NCI-H226 (cell line): ENCODE data around the gene TMPRSS9.

Source experiments
- DNase-seq: peaks from one replicate; pipeline ENCODE4 v3.0.0-alpha.2; 2015

The TMPRSS9 gene

DNA sequence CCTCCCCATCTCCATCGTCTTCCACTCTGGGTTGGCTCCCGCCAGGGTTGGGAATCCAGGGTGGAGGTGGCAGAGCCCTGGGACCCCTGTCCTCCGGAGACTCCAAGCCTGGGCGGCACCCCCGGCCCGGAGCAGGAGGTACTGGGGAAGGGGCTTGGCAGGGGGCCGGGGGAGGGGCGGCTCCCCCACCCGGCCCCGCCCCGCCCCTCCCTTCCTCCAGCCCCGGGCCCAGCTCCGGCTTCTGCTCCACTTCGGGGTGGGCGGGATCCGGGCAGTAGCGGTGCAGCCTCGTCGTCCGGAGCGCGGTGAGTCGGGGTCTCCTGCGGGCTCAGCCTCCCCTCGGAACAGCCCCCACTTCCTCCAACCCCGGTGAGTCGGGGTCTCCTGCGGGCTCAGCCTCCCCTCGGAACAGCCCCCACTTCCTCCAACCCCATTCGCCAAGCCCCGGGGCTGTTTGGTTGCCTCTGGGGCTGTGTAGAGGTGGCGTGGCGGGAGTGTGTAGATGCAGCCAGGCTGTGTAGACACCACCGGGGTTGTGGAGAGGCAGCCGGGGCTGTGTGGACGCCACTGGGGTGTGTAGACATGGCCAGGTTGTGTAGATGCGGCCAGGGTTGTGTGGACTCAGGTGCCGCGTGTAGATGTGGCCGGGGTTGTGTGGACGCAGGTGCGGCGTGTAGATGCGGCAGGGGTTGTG, at the start of gene TMPRSS9:
Gene TMPRSS9 (plus strand): TSS at position 274 of the 694 bp plus-strand sequence. CDS start 29,521 bp downstream, outside the sequence.
- no peak for DNase-seq

DNA sequence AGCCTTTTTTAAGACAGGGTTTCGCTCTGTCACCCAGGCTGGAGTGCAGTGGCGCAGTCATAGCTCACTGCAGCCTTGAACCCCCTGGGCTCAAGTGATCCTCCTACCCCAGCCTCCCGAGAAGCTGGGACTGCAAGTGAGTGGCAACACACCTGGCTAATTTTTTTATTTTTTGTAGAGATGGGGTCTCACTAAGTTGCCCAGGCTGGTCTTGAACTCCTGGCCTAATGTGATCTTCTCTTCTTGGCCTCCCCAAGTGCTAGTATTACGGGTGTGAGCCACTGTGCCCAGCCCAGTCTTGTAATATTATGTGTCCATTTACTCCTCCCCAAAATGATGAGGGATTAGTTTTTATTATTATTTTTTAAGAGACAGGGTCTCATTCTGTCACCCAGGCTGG, 49.0 kb upstream of the TMPRSS9 start:
- DNase-seq, result no peak

DNA sequence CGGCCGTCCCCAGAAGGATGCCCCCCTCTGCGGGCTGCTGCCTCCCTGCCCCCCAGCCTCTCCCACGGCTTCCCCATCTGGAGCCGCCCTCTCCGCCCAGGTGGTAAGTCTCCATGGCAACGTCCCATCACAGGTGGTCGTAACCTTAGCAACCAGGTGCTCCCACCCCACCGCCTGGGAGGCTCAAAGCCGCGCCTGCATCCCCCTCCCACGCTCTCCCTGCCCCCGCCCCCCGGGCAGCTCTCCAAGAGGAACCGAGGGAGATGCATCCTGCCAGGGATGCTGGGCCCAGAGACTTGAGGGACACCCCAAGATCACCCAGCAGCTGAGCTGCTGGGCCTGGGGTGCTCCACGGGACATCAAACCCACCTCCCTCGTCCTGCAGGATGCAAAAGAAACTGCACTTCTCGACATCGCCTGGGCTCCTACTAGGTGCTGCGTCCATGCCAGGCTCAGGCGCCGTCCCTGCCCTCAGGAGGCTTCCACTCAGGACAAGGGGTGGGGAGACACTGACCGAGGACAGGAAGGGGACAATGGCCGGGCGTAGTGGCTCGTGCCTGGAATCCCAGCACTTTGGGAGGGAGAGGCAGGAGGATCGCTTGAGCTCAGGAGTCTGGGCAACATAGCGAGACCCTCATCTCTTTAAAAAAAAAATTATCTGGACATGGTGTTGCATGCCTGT, 47.1 kb upstream of the TMPRSS9 start:
- DNase-seq, result no peak

DNA sequence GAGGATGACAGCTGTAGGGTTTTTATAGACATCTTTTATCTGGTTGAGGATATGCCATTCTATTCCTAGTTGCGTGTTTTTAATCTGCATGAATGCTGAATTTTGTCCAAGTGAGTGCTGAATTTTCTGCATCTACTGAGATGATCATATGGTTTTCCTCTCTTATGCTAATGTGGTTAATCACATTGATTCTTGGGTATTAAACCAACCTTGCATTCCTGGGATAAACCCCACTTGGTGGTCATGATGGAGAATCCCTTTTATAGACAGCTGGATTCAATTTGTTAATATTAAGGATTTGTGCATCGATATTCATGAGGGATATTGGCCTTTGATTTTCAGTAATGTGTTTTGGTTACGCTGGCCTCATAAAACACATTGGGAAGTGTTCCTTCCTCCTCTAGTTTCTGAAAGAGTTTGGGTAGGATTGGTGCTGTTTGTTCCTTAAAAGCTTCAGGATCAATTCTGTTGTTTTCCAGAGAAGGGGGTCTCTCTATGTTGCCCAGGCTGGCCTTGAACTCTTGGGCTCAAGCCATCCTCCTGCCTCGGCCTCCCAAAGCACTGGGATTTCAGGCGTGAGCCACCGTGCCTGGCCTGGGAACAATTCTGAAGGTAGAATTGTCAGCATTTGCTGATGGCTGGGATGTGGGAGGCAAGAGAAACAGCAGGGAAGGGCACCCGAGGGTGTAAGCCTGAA, 44.8 kb upstream of the TMPRSS9 start:
- no peak for DNase-seq

DNA sequence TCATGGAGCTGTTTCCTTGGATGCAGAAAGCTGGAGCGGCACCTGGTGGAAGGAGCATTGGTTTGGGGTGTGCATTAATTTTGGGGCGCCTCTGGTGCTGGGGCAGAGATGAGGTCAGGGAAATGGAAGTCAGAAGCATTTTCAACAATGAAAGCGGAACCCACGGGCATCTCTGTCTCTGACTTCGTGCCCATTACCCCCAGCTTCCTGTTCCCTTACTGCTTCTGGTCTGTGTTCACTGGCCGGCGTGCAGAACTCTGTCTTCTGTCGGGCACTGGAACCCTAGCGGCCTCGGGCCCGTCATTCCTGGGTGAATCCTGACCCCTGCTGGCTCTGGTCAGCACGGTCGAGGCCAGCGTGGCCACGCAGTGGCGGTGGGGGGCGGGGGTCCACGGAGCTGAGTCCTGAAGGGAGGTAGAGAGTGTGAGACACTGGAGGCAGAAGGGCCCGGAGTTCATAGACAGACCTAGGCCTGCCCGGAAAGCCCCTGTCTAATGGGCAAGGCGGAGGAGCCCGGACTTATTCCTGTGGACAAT, 44.2 kb upstream of the TMPRSS9 start:
- DNase-seq, result peak; percentile 41

DNA sequence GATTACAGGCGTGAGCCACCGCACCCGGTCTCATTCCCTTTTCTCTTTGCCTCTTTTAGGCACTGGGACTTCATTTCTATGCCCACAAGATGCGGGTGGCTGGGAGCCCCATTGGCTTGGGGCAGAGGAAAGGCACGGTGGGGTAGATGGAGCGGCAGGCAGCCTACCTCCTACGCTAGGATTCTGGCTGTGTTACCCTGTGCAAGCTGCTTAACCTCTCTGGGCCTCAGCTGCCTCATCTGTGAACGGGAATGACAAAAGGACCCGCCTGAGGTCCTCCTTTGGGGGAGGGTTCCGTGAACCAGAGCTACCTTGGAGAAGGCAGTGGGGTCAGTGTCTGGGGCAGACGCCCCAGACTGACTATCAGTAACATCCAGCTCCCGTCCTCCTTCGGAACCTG, 42.8 kb upstream of the TMPRSS9 start:
- no peak for DNase-seq

DNA sequence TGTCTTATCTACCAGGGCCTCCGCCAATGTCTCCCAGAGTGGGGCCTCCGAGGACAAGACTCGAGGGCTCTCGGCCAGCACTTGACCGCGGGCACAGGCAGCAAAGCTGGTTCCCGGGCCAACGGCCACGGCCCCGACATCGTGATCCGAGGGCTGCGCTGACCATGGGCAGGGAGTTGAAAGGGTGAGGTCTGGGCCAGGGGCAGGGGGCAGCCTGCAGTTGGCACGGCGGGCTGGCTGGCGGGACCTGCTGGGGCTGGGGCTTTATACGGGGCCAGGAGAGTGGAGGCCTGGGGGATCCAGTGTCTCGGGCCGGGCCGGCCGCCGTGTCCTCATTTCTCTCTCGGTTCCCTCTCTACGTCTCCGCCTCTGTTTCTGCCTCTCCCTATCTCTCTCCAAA, 42.3 kb upstream of the TMPRSS9 start:
- no peak for DNase-seq

DNA sequence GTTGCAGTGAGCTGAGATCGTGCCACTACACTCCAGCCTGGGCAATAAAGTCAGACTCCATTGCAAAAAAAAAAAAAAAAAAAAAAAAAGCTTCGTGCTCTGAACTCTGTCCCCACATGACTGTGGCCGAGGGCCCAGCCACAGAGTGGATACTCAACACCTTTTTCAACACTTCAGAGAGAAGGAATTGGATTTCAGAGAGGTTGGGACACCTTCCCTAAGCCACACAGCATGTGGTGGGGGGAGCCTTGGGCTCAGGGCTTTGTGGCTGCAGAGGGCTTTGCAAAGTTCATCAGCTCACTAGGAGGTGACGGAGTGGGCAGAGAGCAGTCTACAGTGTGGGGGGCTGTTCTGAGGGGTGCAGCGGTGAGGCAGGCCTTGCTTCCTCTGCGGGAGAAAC, 41.1 kb upstream of the TMPRSS9 start:
- DNase-seq, result no peak

DNA sequence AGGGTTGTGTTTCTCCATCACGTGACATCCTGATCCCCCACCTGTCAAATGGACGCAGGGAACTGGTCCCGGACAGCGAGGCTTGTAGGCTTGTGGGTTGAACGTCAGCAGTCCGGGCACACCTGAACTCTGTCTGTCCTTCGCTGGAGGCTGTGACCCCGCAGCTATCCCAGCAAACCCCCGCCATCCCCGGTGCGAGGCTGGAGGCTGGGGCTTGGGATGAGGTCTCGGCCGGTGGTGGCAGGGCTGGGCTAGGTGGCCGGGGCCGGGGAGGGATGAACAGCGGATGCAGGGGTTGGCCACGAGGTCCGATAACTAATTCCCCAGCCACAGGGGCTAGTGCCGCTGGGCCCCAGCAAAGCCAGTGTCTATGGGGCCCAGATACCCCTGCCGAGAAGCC, 40.5 kb upstream of the TMPRSS9 start:
- DNase-seq, result no peak

DNA sequence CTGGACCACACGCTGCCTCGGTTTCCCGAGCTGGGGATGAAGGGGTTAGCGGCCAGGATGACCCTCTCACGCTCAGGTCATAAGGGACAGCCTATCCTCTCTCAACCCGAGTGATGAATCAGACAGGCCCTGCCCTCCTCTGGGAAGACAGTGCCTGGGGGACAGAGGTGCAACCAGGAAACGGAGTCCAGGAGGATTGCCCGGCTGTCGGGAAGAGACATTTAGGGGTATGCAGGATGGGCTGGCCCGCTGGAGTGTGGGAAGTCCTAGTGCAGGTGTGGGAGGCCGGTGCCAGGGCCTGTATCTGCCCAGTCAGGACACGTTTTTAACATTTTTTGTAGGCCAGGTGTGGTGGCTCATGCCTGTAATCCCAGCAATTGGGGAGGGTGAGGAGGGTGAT, 40.0 kb upstream of the TMPRSS9 start:
- no peak for DNase-seq

DNA sequence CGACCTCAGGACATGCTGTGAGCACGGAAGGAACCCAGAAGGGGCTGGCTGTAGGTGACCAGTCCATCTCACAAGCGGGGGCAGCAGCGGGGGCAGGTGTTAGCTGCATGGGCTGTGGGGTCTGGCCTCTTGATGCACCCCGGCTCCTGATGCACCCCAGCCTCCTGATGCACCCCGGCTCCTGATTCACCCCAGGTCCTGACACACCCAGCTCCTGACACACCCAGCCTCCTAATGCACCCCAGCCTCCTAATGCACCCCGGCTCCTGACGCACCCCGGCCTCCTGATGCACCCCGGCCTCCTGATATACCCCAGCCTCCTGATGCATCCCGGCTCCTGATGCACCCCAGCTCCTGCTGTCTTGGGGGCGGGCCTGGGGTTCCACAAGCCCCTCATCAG, 39.1 kb upstream of the TMPRSS9 start:
- DNase-seq, result no peak

DNA sequence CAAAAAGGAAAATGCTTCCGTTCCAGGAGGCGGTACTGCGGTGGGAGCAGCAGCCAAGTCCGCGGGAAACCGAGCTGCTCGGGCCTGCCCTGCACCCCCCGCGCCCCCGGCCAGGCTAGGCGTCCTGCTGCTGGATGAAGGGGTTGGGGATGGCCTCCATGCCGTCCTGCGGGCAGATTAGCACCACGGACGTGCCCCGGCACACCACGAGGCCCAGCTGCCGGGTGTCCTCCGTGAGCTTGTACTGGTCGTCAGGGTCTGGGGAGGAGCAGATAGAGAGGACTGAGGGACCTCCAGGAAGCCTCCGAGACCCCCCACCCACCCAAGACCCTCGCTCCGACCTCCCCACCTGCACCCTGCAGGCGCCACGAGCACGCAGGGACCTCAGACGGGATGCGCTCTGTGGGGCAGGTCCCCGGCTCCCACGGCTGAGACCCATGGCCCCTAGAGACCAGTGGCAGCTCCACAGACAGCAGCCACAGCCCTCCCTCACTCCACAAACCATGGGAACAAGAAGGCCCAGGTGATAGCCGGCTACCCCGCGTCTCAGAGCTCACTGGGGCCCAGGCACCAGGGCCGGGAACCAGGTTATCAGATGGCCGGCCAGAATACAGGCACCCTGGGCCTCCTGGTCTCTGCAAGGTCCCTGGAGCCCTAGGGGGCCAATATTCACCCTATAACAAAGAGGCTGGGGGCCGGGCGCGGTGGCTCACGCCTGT, 38.3 kb upstream of the TMPRSS9 start:
- no peak for DNase-seq

DNA sequence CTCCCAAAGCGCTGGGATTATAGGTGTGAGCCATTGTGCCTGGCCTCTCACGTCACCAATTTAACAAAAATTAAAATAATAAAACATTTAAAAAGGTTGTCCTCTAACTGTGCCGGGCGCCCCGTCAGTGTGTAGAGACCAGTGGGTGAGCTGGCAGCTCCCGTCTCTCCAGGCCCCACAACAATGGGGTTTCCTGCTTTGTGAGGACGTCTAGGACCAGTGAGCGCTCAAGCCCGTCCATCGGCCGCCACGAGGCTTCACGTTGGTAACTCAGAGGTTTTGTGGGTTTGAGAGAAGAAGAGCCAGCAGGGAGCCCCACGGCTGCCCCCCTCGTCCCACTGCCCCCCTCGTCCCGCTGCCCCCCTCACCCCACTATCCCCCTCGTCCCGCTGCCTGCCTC, 36.4 kb upstream of the TMPRSS9 start:
- DNase-seq, result no peak

DNA sequence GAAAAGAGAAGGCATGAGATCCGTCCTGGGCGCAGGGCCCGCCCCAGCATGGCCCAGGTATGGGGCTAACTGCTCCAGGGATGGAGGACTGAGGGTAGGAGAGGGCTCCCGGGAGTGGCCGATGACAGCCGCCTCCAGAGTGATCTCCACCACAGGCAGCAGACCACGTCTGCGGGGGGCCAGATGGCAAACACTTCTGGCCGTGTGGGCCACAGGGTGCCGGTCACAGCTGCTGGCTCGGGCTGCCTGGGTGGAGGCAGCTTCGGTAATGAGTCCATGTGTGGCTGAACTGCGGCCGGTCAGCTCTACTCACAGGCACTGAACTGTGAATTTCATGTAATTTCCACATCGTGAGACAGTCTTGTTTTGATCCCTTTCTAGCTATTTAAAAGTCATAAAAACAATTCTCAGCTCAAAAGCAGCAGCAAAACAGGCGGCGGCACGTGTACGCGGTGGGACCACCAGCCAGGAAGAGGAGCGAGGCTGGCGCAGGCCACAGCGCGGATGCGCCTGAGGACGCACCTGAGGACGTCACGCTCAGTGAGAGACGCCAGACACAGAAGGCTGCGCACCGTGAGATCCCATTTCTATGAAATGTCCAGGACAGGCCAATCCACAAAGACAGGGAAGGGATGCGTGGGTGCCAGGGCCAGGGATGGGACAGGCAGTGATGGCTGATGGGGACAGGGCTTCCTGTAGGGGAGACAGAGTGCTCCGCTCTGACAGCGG, 35.7 kb upstream of the TMPRSS9 start:
- DNase-seq, result no peak

DNA sequence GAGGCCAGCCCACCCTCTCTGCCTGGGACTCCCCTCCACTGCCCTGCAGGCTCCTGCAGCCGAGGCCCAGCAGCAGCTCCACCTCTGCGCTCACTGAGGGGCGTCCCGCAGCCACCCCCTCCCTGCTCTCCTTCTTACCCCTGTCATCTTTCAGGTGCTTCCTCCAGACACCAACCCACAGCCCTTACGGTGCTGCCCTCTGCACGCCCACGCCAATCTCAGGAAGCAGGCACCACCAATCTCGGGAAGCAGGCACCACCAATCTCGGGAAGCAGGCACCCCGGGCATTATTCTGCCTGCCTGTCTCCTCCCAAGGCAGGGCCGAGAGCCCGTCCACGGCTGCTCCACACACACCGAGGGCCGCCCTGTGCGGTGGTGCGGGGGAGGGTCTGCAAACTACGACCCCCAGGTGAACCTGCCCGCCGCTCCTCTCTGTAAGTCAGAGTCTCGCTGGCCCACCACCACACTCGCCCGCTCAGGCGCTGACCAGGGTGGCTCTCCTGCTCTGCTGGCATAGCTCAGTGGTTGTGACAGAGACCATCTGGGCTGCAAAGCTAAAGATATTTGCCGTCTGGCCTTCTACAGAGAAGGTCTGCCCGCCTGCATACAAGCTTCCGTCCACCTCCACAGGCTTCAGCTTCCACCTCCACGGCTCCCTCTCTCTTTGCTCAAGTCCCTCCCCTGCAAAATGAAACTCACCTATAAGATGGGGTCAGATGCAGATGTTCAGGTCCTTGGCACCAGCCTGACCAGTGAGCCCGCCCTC, 34.6 kb upstream of the TMPRSS9 start:
- no peak for DNase-seq

DNA sequence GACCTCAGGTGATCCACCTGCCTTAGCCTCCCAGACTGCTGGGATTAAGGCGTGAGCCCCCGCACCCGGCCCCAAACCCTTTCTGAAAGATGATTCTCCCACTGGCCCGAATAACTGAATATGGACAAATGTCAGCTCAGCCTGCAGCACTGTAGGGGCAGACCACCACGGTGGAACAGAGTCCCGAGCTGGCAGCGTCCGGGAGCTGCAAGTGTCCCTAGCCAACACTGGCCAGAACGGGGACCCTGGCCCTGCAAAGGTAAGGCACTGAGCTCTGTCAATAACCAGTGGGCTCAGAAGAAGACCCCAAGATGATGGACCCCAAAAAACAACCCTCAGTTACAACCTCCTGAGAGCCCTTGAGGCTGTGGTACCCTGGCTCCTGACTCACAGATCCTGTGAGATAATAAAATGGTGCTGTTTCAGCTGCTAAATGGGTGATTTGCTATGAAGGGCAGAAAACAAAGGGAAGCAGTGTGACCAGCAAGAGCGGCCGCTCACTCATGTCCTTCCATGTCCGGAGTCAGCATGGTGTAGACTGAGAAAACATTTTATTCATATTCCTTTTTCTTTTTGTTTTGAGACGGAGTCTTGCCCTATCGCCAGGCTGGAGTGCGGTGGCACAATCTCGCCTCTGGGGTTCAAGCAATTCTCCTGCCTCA, 33.2 kb upstream of the TMPRSS9 start:
- DNase-seq, result no peak

DNA sequence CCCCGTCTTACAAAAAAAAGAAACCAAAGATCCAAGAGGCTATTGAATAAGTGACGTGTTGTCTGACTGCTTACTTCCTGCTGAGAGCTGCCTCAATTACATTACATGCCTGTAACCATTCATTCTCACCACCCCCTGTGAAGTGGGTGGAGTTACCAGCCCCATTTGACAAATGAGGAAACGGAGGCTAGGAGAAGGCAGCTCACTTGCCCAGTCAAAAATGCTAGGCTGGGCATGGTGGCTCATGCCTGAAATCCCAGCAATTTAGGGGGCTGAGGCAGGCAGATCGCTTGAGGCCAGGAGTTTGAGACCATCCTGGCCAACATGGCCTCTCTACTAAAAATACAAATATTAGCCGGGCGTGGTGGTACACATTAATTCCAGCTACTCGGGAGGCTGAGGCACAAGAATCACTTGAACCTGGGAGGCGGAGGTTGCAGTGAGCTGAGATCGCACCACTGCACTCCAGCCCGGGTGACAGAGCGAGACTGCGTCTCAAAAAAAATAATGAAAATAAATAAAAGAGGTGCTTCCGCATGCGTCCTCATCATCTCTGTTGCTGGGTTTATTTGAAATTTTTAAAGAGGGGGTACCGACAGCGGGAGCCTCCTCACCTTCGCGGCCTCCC, 32.2 kb upstream of the TMPRSS9 start:
- peak; percentile 63 for DNase-seq

DNA sequence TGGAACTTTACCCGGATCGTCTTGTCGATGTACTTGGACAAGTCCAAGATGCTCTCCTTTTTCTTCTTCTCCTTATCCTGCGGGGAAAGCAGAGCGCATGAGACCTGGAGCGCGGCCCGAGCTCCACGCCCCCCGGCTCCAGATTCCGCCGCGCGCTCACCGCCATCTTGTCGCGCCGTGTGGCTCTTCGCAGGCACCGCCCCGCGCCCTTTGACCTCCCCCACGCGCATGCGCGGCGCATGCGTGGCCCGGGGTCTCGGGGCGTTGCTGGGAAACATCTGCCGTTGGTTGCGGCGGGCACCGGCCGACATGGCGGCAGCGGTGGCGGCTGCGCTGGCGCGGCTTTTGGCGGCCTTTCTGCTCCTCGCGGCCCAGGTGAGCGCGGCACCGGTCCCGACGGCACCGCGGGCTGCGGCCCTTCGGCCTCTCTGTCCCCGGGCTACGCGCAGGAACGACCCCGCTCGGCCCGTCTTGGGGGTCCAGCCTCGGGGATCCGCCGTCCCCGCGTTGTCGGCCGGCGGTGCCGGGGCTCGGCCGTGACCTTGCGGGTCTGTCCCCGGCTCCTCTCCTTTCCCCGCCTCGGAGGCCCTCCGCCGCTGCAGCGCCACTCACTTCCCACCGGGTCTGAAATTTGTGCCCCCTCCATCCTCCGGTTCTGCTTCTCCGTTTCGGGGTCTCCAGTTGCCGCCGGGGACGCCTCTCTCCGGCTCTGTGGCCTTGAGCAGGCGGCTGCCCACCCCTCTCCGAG, 31.5 kb upstream of the TMPRSS9 start, which contains the start of the genes LSM7 and SPPL2B:
Gene LSM7 (minus strand): TSS at position 186 of the 748 bp plus-strand sequence. CDS start 20 bp downstream, at position 166.
Gene SPPL2B (plus strand): TSS at position 284 of the 748 bp plus-strand sequence. CDS start 26 bp downstream, at position 310.
- peak; percentile 81 for DNase-seq

DNA sequence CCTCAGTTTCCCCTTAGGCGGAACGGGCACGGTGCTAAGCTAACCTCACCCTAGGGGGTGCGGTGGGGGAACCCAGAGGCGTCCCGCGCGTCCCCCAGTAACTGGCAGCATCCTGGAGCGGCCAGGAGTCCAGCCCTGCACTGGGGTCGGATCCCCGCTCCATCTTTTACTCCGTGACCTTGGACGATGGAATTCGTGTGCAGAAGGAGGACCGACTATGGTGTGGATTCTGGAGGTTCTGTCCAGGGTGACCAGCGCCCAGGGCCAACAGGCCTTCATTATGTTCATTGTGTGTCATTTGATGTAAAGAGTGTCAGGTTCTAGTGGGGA, 31.0 kb upstream of the TMPRSS9 start:
- no peak for DNase-seq

DNA sequence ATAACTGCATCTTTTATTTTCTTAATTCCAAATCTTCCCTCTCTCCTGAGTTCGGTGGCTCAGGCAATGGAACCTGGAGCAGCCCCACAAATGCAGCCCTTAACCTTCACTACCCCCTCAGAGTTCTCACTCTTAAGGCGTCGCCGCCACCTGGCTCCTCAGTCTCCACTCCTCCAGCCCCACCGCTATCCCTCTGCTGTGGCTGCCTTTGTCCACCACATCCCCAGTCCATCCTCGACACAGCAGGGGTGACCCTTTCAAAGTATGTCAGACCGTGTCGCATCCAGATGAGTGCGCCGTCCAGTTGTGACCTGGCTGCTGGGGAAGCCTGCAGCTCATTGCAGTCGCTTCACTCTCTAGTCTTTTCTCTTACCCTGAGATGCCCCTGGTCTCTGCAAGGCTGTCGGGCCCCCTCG, 30.6 kb upstream of the TMPRSS9 start:
- no peak for DNase-seq
